Endodermal cell (in vitro differentiated cells): ENCODE data around the gene PFKL. TPM values are rescaled to one million over a fixed set of nuclear protein-coding genes. Genes with fewer than 3 reads are reported as not detected.
A peak's percentile ranks its signal among the peaks of the same experiment; 100 is the strongest.

Experiments used
- DNase-seq: peaks from one replicate; pipeline ENCODE4 v3.0.0-alpha.2; 2017
- H3K27ac ChIP-seq: 2 replicates; pipeline ENCODE4 v1.5.1; 2013; ENCODE audit warnings: mild to moderate bottlenecking, low read depth, low read length, moderate library complexity
- H3K27me3 ChIP-seq: 2 replicates; pipeline ENCODE4 v1.6.1; 2013; ENCODE audit warnings: mild to moderate bottlenecking, low read length, moderate library complexity; ENCODE audit not compliant: insufficient read depth, control insufficient read depth, poor library complexity, severe bottlenecking
- H3K36me3 ChIP-seq: 2 replicates; pipeline ENCODE4 v1.7.0; 2013; ENCODE audit warnings: mild to moderate bottlenecking, low read length, moderate library complexity; ENCODE audit not compliant: control insufficient read depth, insufficient read depth
- H3K4me1 ChIP-seq: one replicate; pipeline ENCODE4 v1.7.0; 2013; ENCODE audit warnings: low read length; ENCODE audit not compliant: control insufficient read depth, insufficient read depth
- H3K4me3 ChIP-seq: 2 replicates; pipeline ENCODE4 v1.5.1; 2013; ENCODE audit warnings: mild to moderate bottlenecking, low read length, moderate library complexity
- H3K9ac ChIP-seq: 2 replicates; pipeline ENCODE4 v1.6.1; 2013; ENCODE audit warnings: mild to moderate bottlenecking, low read length, moderate library complexity; ENCODE audit not compliant: poor library complexity, severe bottlenecking; ENCODE audit errors: extremely low read depth
- H3K9me3 ChIP-seq: 2 replicates; pipeline ENCODE4 v1.6.1; 2013; ENCODE audit warnings: mild to moderate bottlenecking, low read length, moderate library complexity; ENCODE audit not compliant: control insufficient read depth
- H3K27ac Mint-ChIP-seq: 2 replicates; pipeline ENCODE4 v1.8.0; 2020; ENCODE audit warnings: mixed read lengths
- H3K27me3 Mint-ChIP-seq: 2 replicates; pipeline ENCODE4 v1.8.0; 2021; ENCODE audit warnings: mild to moderate bottlenecking, mixed read lengths; ENCODE audit not compliant: insufficient read depth
- H3K36me3 Mint-ChIP-seq: 2 replicates; pipeline ENCODE4 v1.8.0; 2020; ENCODE audit warnings: low read depth, mixed read lengths
- H3K4me1 Mint-ChIP-seq: 2 replicates; pipeline ENCODE4 v1.8.0; 2020; ENCODE audit warnings: mixed read lengths
- H3K4me3 Mint-ChIP-seq: 2 replicates; pipeline ENCODE4 v1.8.0; 2020; ENCODE audit warnings: mild to moderate bottlenecking, moderate library complexity, mixed read lengths
- H3K9me3 Mint-ChIP-seq: 2 replicates; pipeline ENCODE4 v1.8.0; 2020; ENCODE audit warnings: mild to moderate bottlenecking, mixed read lengths
- WGBS, 2 experiments: methylation state at CpG; one replicate each; pipeline versions ENCODE4 v1.1.5 to v1.1.7; 2013; ENCODE audit warnings: missing lambda C conversion rate in 2 of 2, mixed read lengths in 1 of 2; ENCODE audit not compliant: insufficient coverage in 1 of 2, insufficient read length in 1 of 2; 5-methylcytosine and 5-hydroxymethylcytosine counted together
- total RNA-seq, 2 donors: library from RNA; stranded (reverse); fragmentation: NEBNext Ultra II Directional in 1 of 2; extraction: Animal tissue kit (Norgen Biotek cat#: 25700) in 1 of 2; gene quantifications; 2 replicates in 1 of 2; 3 replicates in 1 of 2; pipeline ENCODE4 v1.2.1, GENCODE V29; 2021
- TF ChIP-seq, protein P1 (sequence below): fragments of 200-600 bp; sonication (generic); conservative IDR thresholded peaks from 2 replicates; pipeline ENCODE4 v1.5.0; 2021; ENCODE audit warnings: antibody characterized with exemption, mild to moderate bottlenecking

The PFKL gene
- total RNA-seq, 2 donors from 2014 or later = 195 to 198 TPM

- Mint-ChIP-seq H3K9me3 (no peaks in the 10 kb centered on the region), H3K36me3 (no peaks in the 10 kb centered on the region), H3K27ac (no peak overlapping the region), H3K27me3 (peaks cover 2% of the 10 kb centered on the region), H3K4me3 (no peak overlapping the region), H3K4me1 (no peaks in the 10 kb centered on the region)
- TF ChIP-seq, protein P1, sequence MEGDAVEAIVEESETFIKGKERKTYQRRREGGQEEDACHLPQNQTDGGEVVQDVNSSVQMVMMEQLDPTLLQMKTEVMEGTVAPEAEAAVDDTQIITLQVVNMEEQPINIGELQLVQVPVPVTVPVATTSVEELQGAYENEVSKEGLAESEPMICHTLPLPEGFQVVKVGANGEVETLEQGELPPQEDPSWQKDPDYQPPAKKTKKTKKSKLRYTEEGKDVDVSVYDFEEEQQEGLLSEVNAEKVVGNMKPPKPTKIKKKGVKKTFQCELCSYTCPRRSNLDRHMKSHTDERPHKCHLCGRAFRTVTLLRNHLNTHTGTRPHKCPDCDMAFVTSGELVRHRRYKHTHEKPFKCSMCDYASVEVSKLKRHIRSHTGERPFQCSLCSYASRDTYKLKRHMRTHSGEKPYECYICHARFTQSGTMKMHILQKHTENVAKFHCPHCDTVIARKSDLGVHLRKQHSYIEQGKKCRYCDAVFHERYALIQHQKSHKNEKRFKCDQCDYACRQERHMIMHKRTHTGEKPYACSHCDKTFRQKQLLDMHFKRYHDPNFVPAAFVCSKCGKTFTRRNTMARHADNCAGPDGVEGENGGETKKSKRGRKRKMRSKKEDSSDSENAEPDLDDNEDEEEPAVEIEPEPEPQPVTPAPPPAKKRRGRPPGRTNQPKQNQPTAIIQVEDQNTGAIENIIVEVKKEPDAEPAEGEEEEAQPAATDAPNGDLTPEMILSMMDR = no peak
- H3K9ac ChIP-seq = no peak overlapping the region
- no peaks in the 10 kb centered on the region for H3K36me3 ChIP-seq
- no peaks in the 10 kb centered on the region for H3K4me1 ChIP-seq
- 92% methylated on average over 24 to 33 of the region's 33 CpGs for WGBS, 2 experiments
- no peak overlapping the region for H3K27ac ChIP-seq
- no peak for DNase-seq
- H3K27me3 ChIP-seq = no peaks in the 10 kb centered on the region
- H3K4me3 ChIP-seq = no peak overlapping the region
- H3K9me3 ChIP-seq = no peaks in the 10 kb centered on the region
These were observed 6.2 kb upstream of the PFKL start for GRCh38 chr21:44293551-44294231.

GRCh38 chr21:44294391-44295162 is 5.3 kb upstream of the PFKL start:
- Histone ChIP-seq H3K27ac (no peak overlapping the region), H3K36me3 (no peaks in the 10 kb centered on the region), H3K9me3 (no peaks in the 10 kb centered on the region), H3K27me3 (no peaks in the 10 kb centered on the region), H3K9ac (no peak overlapping the region), H3K4me3 (no peak overlapping the region), H3K4me1 (no peaks in the 10 kb centered on the region)
- DNase-seq = no peak
- 93 to 94% methylated on average over 11 to 25 of the region's 26 CpGs for WGBS, 2 experiments
- H3K36me3 Mint-ChIP-seq = no peaks in the 10 kb centered on the region
- H3K4me3 Mint-ChIP-seq = no peak overlapping the region
- TF ChIP-seq, protein P1 = no peak
- H3K9me3 Mint-ChIP-seq = no peaks in the 10 kb centered on the region
- peaks cover 3% of the 10 kb centered on the region for H3K4me1 Mint-ChIP-seq
- peaks cover 2% of the 10 kb centered on the region for H3K27me3 Mint-ChIP-seq
- no peak overlapping the region for H3K27ac Mint-ChIP-seq

- Histone ChIP-seq H3K36me3 (no peaks in the 10 kb centered on the region), H3K9me3 (no peaks in the 10 kb centered on the region), H3K9ac (no peak overlapping the region), H3K27me3 (no peaks in the 10 kb centered on the region), H3K4me3 (no peak overlapping the region), H3K4me1 (no peaks in the 10 kb centered on the region), H3K27ac (no peak overlapping the region)
- Mint-ChIP-seq H3K9me3 (no peaks in the 10 kb centered on the region), H3K36me3 (no peaks in the 10 kb centered on the region), H3K27ac (peak overlapping the region; percentile 30), H3K4me1 (peaks cover 3% of the 10 kb centered on the region), H3K4me3 (no peak overlapping the region), H3K27me3 (peaks cover 2% of the 10 kb centered on the region)
- WGBS, 2 experiments = 92 to 96% methylated on average over 12 to 14 of the region's 14 CpGs
- DNase-seq = no peak
- TF ChIP-seq, protein P1 = no peak
These were observed 4.7 kb upstream of the PFKL start for GRCh38 chr21:44295163-44295573.
